B cell (primary cell): Measurements from ENCODE around the gene HEXIM1. TPM values are rescaled to one million over a fixed set of nuclear protein-coding genes. Genes with fewer than 3 reads are reported as not detected.

Experiments
- ATAC-seq: fragments of 200-7000 bp; cut with Tn5 transposase; one replicate; pipeline ENCODE4 v1.10.0; 2021; ENCODE audit warnings: low read depth, mild to moderate bottlenecking, moderate number of reproducible peaks, moderate library complexity
- CTCF ChIA-PET: fragments of 350-600 bp; sonication (Branson Sonifier 250); formaldehyde crosslinking; loops from one replicate; lab custom pipeline; 2021; ENCODE audit warnings: antibody characterized with exemption, inconsistent platforms; lab: Charles Lee
- POLR2A ChIA-PET: fragments of 350-600 bp; sonication (Branson Sonifier 250); formaldehyde crosslinking; loops from one replicate; lab custom pipeline; 2021; ENCODE audit warnings: antibody characterized with exemption; lab: Charles Lee
- DNase-seq: peaks from one replicate; pipeline ENCODE4 v3.0.0; 2013
- H2AFZ ChIP-seq: 2 replicates; pipeline ENCODE4 v1.6.1; 2012; ENCODE audit warnings: mild to moderate bottlenecking, low read depth, low read length; ENCODE audit not compliant: insufficient read depth, poor library complexity, severe bottlenecking
- H3K27ac ChIP-seq, 2 donors: 1 replicate in 1 of 2; 2 replicates in 1 of 2; pipeline ENCODE4 v1.5.1; 2012 to 2013; ENCODE audit warnings: low read length in 2 of 2, mild to moderate bottlenecking in 2 of 2, moderate library complexity in 1 of 2
- H3K27me3 ChIP-seq, 4 experiments: fragments of 200-600 bp in 1 of 4; sonication (generic) in 1 of 4; replicated peaks in 1 of 4; 1 replicate in 2 of 4; 2 replicates in 2 of 4; pipeline versions ENCODE4 v1.6.1 to v1.7.0; 2013 to 2016; ENCODE audit warnings: low read length in 3 of 4, mild to moderate bottlenecking in 2 of 4, mixed read lengths in 1 of 4, moderate library complexity in 1 of 4; ENCODE audit not compliant: insufficient read depth in 4 of 4, control insufficient read depth in 3 of 4; ENCODE audit errors: control extremely low read depth in 1 of 4
- H3K36me3 ChIP-seq, 2 experiments: replicated peaks in 1 of 2; 1 replicate in 1 of 2; 2 replicates in 1 of 2; pipeline versions ENCODE4 v1.6.1 to v1.7.1; 2013; ENCODE audit warnings: low read length in 1 of 2; ENCODE audit not compliant: insufficient read depth in 2 of 2, control insufficient read depth in 1 of 2; ENCODE audit errors: control extremely low read depth in 1 of 2, extremely low read depth in 1 of 2
- H3K4me1 ChIP-seq, 2 donors: fragments of 200-600 bp in 1 of 2; sonication (generic) in 1 of 2; 1 replicate in 1 of 2; 2 replicates in 1 of 2; pipeline versions ENCODE4 v1.5.1 to v1.6.1; 2013 to 2017; ENCODE audit warnings: low read length in 2 of 2; ENCODE audit not compliant: control insufficient read depth in 2 of 2, insufficient read depth in 2 of 2
- H3K4me2 ChIP-seq: replicated peaks from 2 replicates; pipeline ENCODE3; 2012; ENCODE audit warnings: mild to moderate bottlenecking, low read depth, low read length; ENCODE audit not compliant: poor library complexity, severe bottlenecking
- H3K4me3 ChIP-seq, 5 experiments: fragments of 200-600 bp in 1 of 5; sonication (generic) in 1 of 5; 1 replicate in 3 of 5; 2 replicates in 2 of 5; pipeline versions ENCODE4 v1.5.1 to v1.7.0; 2011 to 2016; ENCODE audit warnings: low read length in 4 of 5, mild to moderate bottlenecking in 4 of 5, low read depth in 2 of 5, control low read depth in 1 of 5, moderate library complexity in 1 of 5; ENCODE audit not compliant: insufficient read depth in 1 of 5; ENCODE audit errors: control extremely low read depth in 1 of 5, extremely low read depth in 1 of 5
- H3K79me2 ChIP-seq: fragments of 200-600 bp; sonication (generic); one replicate; pipeline ENCODE4 v1.6.0; 2016; ENCODE audit warnings: low read length; ENCODE audit not compliant: control insufficient read depth, insufficient read depth
- H3K9ac ChIP-seq: fragments of 200-600 bp; sonication (generic); 2 replicates; pipeline ENCODE4 v1.6.1; 2017; ENCODE audit warnings: mild to moderate bottlenecking, low read length, moderate library complexity
- H3K9me3 ChIP-seq, 3 donors: one replicate each; pipeline versions ENCODE4 v1.6.1 to v1.7.1; 2013; ENCODE audit warnings: low read length in 2 of 3; ENCODE audit not compliant: control insufficient read depth in 2 of 3, insufficient read depth in 1 of 3; ENCODE audit errors: control extremely low read depth in 1 of 3
- H4K20me1 ChIP-seq: 2 replicates; pipeline ENCODE4 v1.6.0; 2012; ENCODE audit warnings: mild to moderate bottlenecking, low read length; ENCODE audit not compliant: insufficient read depth, control insufficient read depth, poor library complexity, severe bottlenecking
- H3K27ac Mint-ChIP-seq: one replicate; pipeline ENCODE4 v1.8.0; 2021; ENCODE audit warnings: mixed read lengths
- H3K27me3 Mint-ChIP-seq: one replicate; pipeline ENCODE4 v1.8.0; 2021; ENCODE audit warnings: mixed read lengths
- H3K4me1 Mint-ChIP-seq: one replicate; pipeline ENCODE4 v1.8.0; 2021; ENCODE audit warnings: mixed read lengths
- H3K4me3 Mint-ChIP-seq: one replicate; pipeline ENCODE4 v1.8.0; 2021; ENCODE audit warnings: mixed read lengths
- H3K9me3 Mint-ChIP-seq: one replicate; pipeline ENCODE4 v1.8.0; 2022; ENCODE audit warnings: mixed read lengths; ENCODE audit not compliant: insufficient read depth
- EZH2 ChIP-seq: IDR thresholded peaks from 2 replicates; pipeline ENCODE4 v1.6.1; 2012; ENCODE audit warnings: borderline replicate concordance, low read depth, mild to moderate bottlenecking, moderate library complexity, low read length; ENCODE audit not compliant: insufficient read depth, poor library complexity, severe bottlenecking
- WGBS: methylation state at CpG from one replicate; pipeline ENCODE4 v1.1.5; 2013; ENCODE audit warnings: missing lambda C conversion rate; ENCODE audit not compliant: insufficient coverage; 5-methylcytosine and 5-hydroxymethylcytosine counted together
- intact Hi-C: fragments of 100-400 bp; cut with micrococcal nuclease; formaldehyde crosslinking; loops from one replicate; pipeline ENCODE4 v1.10.0; 2022
- polyA plus RNA-seq: library from polyadenylated mRNA; depleted of rRNA; stranded (reverse); fragments of >200 nt; gene quantifications from 2 replicates; pipeline ENCODE4 v1.2.3, GENCODE V29; 2012
- total RNA-seq, 2 donors: library from RNA; stranded (reverse); fragments of 120-200 nt in 1 of 2; gene quantifications; 1 replicate in 1 of 2; 2 replicates in 1 of 2; pipeline versions ENCODE4 v1.2.3 to v1.2.4, GENCODE V29; 2013 to 2022
- TF ChIP-seq, protein P1 (sequence below): fragments of 200-600 bp; IDR thresholded peaks from one replicate; pipeline ENCODE4 v1.8.0; 2022; ENCODE audit warnings: antibody characterized with exemption, mild to moderate bottlenecking

HEXIM1 gene
- total and polyA plus RNA-seq, 2 donors (not counting 1 experiment from before 2014, with no cell fraction given), result 23.7 to 48.9 TPM

DNA sequence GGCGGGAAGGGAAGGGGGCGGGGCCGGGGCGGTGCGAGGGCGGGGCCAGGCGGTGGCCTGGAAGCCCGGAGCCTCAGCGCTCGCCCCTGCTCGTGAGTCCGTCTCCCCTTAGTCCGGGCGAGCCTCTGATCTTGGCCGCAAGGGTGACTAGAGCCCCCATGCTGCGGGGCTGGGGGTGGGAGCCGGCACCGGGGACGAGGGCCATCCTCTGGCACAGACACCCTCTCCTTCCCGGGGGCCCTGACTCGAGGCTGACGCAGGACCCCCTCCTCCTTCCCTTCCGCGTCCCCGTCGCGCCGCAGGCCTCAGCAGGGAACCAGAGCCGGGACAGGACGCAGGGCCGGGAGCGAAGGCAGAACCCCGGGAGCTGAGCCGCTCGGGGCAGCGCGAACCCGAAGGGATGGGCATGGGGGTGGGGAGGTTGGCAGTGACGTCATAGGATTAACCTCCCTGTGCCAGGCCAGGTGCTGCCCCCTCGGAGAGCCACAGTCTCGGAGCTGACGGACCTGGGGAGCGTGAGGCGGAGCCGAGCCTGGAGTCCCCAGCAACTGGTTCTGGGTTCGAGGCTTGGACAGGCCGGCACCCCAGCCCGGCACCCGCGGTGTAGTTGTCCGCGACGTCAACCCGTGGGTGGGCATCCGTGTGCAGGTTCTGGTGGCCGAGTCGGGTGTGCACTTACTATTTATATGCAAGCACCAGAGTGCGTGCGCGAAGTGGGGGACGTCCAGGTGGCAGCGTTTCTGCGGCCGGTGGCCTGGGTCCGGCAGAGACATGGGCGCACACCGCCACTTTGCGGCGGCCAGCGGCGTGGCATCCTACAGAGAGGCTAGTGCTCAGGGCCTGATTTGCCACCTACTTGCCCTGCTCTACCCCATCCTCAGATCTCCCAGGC, 15.5 kb upstream of the HEXIM1 start:
- POLR2A ChIA-PET, result interaction anchor here (0.7 to 1.4 kb wide), 2 partner anchors 72 to 463 kb away, joined by 3 to 4 read pairs; partner anchors contain the start of gene NMT1
- Histone ChIP-seq H4K20me1 (no peaks in the 10 kb centered on the region), H3K9ac (peak overlapping the region; percentile 95), H3K4me3 (peak overlapping the region; percentile 65 to 88 (median 76)), H3K36me3 (peaks cover 0 to 4% of the 10 kb centered on the region in 2 experiments), H3K4me1 (peaks cover 17 to 24% of the 10 kb centered on the region in 2 donors), H2AFZ (peak overlapping the region; percentile 86), H3K79me2 (peaks cover 18% of the 10 kb centered on the region), H3K27ac (peak overlapping the region; percentile 93 to 94), H3K4me2 (peak overlapping the region; percentile 95), H3K27me3 (peaks cover 0 to 10% (median 2%) of the 10 kb centered on the region in 4 experiments), H3K9me3 (no peaks in the 10 kb centered on the region)
- peak; percentile 88 for DNase-seq
- peak overlapping the region; percentile 97 for H3K4me3 Mint-ChIP-seq
- 1% methylated on average over 67 of the region's 71 CpGs for WGBS
- intact Hi-C loops, result loop anchor here (1.0 to 2.0 kb wide), 3 partner anchors 36 to 213 kb away; partner anchors contain the start of gene MAP3K14
- CTCF ChIA-PET, result interaction anchor here (0.7 to 10.2 kb wide), 4 partner anchors 18 to 262 kb away, joined by 3 to 242 read pairs (median 118); partner anchors contain the start of gene HEXIM1
- ATAC-seq, result peak; percentile 52
- peak overlapping the region; percentile 89 for H3K27ac Mint-ChIP-seq
- H3K27me3 Mint-ChIP-seq, result peaks cover 4% of the 10 kb centered on the region
- no peaks in the 10 kb centered on the region for H3K9me3 Mint-ChIP-seq
- peaks cover 20% of the 10 kb centered on the region for H3K4me1 Mint-ChIP-seq
- TF ChIP-seq, protein P1, sequence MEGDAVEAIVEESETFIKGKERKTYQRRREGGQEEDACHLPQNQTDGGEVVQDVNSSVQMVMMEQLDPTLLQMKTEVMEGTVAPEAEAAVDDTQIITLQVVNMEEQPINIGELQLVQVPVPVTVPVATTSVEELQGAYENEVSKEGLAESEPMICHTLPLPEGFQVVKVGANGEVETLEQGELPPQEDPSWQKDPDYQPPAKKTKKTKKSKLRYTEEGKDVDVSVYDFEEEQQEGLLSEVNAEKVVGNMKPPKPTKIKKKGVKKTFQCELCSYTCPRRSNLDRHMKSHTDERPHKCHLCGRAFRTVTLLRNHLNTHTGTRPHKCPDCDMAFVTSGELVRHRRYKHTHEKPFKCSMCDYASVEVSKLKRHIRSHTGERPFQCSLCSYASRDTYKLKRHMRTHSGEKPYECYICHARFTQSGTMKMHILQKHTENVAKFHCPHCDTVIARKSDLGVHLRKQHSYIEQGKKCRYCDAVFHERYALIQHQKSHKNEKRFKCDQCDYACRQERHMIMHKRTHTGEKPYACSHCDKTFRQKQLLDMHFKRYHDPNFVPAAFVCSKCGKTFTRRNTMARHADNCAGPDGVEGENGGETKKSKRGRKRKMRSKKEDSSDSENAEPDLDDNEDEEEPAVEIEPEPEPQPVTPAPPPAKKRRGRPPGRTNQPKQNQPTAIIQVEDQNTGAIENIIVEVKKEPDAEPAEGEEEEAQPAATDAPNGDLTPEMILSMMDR, result peak; percentile 73
- TF ChIP-seq EZH2, result no peak
